T-cell (primary cell): ENCODE measurements around the gene ZNF304. TPM values are rescaled to one million over a fixed set of nuclear protein-coding genes. Genes with fewer than 3 reads are reported as not detected.

Source experiments
- ATAC-seq, 4 experiments: fragments of 200-7000 bp in 3 of 4; fragments of 150-1000 bp in 1 of 4; cut with Tn5 transposase; replicated peaks in 1 of 4; 1 replicate in 3 of 4; 2 replicates in 1 of 4; pipeline ENCODE4 v1.10.0; 2021; ENCODE audit warnings: moderate library complexity in 3 of 4, mild to moderate bottlenecking in 2 of 4, moderate number of reproducible peaks in 1 of 4
- CTCF ChIA-PET, 2 donors: fragments of 300-600 bp; sonication (Branson Sonifier 250); formaldehyde crosslinking; loops; one replicate each; lab custom pipeline; 2022; ENCODE audit warnings: antibody characterized with exemption in 2 of 2; lab: Charles Lee
- POLR2A ChIA-PET, 2 donors: fragments of 300-600 bp; sonication (Branson Sonifier 250); formaldehyde crosslinking; loops; one replicate each; lab custom pipeline; 2022; ENCODE audit warnings: antibody characterized with exemption in 2 of 2; lab: Charles Lee
- DNase-seq, 35 experiments: peaks; one replicate each; pipeline versions ENCODE4 v3.0.0 to v3.0.0-alpha.2; 2013 to 2023
- H3K27ac ChIP-seq: one replicate; pipeline ENCODE4 v1.5.1; 2013; ENCODE audit warnings: low read length
- H3K27me3 ChIP-seq, 2 experiments: replicated peaks in 1 of 2; 1 replicate in 1 of 2; 2 replicates in 1 of 2; pipeline versions ENCODE4 v1.6.1 to v1.7.0; 2013; ENCODE audit warnings: low read length in 1 of 2, mixed read lengths in 1 of 2; ENCODE audit not compliant: control insufficient read depth in 2 of 2, insufficient read depth in 2 of 2; ENCODE audit errors: extremely low read depth in 1 of 2
- H3K36me3 ChIP-seq, 2 donors: 1 replicate in 1 of 2; 2 replicates in 1 of 2; pipeline versions ENCODE4 v1.6.1 to v1.7.0; 2013; ENCODE audit warnings: low read length in 1 of 2; ENCODE audit not compliant: control insufficient read depth in 2 of 2, insufficient read depth in 1 of 2; ENCODE audit errors: extremely low read depth in 1 of 2
- H3K4me1 ChIP-seq, 2 experiments: 1 replicate in 1 of 2; 2 replicates in 1 of 2; pipeline versions ENCODE4 v1.6.1 to v1.7.0; 2013; ENCODE audit warnings: low read length in 2 of 2, mixed read lengths in 1 of 2; ENCODE audit not compliant: insufficient read depth in 2 of 2, control insufficient read depth in 1 of 2; ENCODE audit errors: extremely low read depth in 1 of 2
- H3K4me3 ChIP-seq, 2 donors: 1 replicate in 1 of 2; 2 replicates in 1 of 2; pipeline versions ENCODE4 v1.5.1 to v1.7.0; 2013; ENCODE audit warnings: mild to moderate bottlenecking in 2 of 2, low read length in 1 of 2, moderate library complexity in 1 of 2; ENCODE audit not compliant: control insufficient read depth in 1 of 2; ENCODE audit errors: extremely low read depth in 1 of 2
- H3K9me3 ChIP-seq: 2 replicates; pipeline ENCODE4 v1.7.0; 2013
- H3K27ac Mint-ChIP-seq, 2 donors: one replicate each; pipeline ENCODE4 v1.8.0; 2020 to 2021; ENCODE audit warnings: mild to moderate bottlenecking in 2 of 2, mixed read lengths in 2 of 2
- H3K27me3 Mint-ChIP-seq, 2 donors: one replicate each; pipeline ENCODE4 v1.8.0; 2021 to 2022; ENCODE audit warnings: mixed read lengths in 2 of 2
- H3K36me3 Mint-ChIP-seq: one replicate; pipeline ENCODE4 v1.8.0; 2021; ENCODE audit warnings: mixed read lengths
- H3K4me1 Mint-ChIP-seq, 3 donors: one replicate each; pipeline ENCODE4 v1.8.0; 2020 to 2022; ENCODE audit warnings: mixed read lengths in 3 of 3, mild to moderate bottlenecking in 1 of 3
- H3K4me3 Mint-ChIP-seq, 3 donors: one replicate each; pipeline ENCODE4 v1.8.0; 2020 to 2022; ENCODE audit warnings: mild to moderate bottlenecking in 3 of 3, mixed read lengths in 3 of 3, moderate library complexity in 3 of 3
- H3K9me3 Mint-ChIP-seq, 3 donors: one replicate each; pipeline ENCODE4 v1.8.0; 2020 to 2022; ENCODE audit warnings: mixed read lengths in 3 of 3
- WGBS: methylation state at CpG from one replicate; pipeline ENCODE4 v1.1.5; 2013; ENCODE audit warnings: missing lambda C conversion rate; ENCODE audit not compliant: insufficient coverage; 5-methylcytosine and 5-hydroxymethylcytosine counted together
- total RNA-seq, 35 experiments: library from RNA in 6 of 35; stranded (reverse) in 6 of 35; fragments of 120-200 nt in 1 of 35; gene quantifications; one replicate each; pipeline versions ENCODE4 v1.2.1 to v1.2.4 and lab custom pipeline; 2013 to 2026

The ZNF304 gene
- total RNA-seq, 5 donors from 2014 or later (not counting 1 experiment from before 2014, with no cell fraction given): 7.1 to 14.3 (median 11.8) TPM

- ChIA-PET POLR2A (no interaction called here), CTCF (no interaction called here)
- ATAC-seq (no peak), DNase-seq (no peak)
- H3K4me1 ChIP-seq: no peaks in the 10 kb centered on the region
- H3K4me3 ChIP-seq: no peak overlapping the region
- H3K9me3 ChIP-seq: no peaks in the 10 kb centered on the region
- peaks cover 2 to 19% of the 10 kb centered on the region in 2 experiments for H3K27me3 ChIP-seq
- WGBS: 91% methylated on average over 3 of the region's 4 CpGs
- Mint-ChIP-seq H3K9me3 (peaks cover 24 to 32% (median 25%) of the 10 kb centered on the region in 3 donors), H3K4me1 (no peaks in the 10 kb centered on the region), H3K27me3 (peaks cover 33 to 38% of the 10 kb centered on the region in 2 donors), H3K4me3 (no peak overlapping the region), H3K27ac (no peak overlapping the region), H3K36me3 (no peaks in the 10 kb centered on the region)
- H3K36me3 ChIP-seq: no peaks in the 10 kb centered on the region
- H3K27ac ChIP-seq: no peak overlapping the region
These were observed 36.9 kb upstream of the ZNF304 start for GRCh38 chr19:57314146-57314545.

GRCh38 chr19:57317503-57317902, 33.6 kb upstream of the ZNF304 start:
- Histone ChIP-seq H3K4me3 (no peak overlapping the region), H3K9me3 (no peaks in the 10 kb centered on the region), H3K27ac (no peak overlapping the region), H3K27me3 (peaks cover 0 to 19% of the 10 kb centered on the region in 2 experiments), H3K4me1 (peaks cover 21 to 24% of the 10 kb centered on the region in 2 experiments), H3K36me3 (no peaks in the 10 kb centered on the region)
- Mint-ChIP-seq H3K36me3 (peaks cover 14% of the 10 kb centered on the region), H3K27me3 (peaks cover 33 to 38% of the 10 kb centered on the region in 2 donors), H3K4me3 (no peak overlapping the region), H3K4me1 (peaks cover 23 to 28% (median 25%) of the 10 kb centered on the region in 3 donors), H3K27ac (no peak overlapping the region), H3K9me3 (peaks cover 23 to 27% (median 25%) of the 10 kb centered on the region in 3 donors)
- 24% methylated on average over 28 of the region's 29 CpGs for WGBS
- CTCF ChIA-PET: interaction anchor here (0.6 to 0.7 kb wide), 2 partner anchors 88 to 146 kb away, joined by 3 to 6 read pairs; no protein-coding TSS in a partner anchor
- ATAC-seq: no peak
- no peak for DNase-seq
- POLR2A ChIA-PET: interaction anchor here in 1 of 2 donors (0.6 kb wide), 1 partner anchor 18 kb away, joined by 5 read pairs; no protein-coding TSS in a partner anchor

DNA sequence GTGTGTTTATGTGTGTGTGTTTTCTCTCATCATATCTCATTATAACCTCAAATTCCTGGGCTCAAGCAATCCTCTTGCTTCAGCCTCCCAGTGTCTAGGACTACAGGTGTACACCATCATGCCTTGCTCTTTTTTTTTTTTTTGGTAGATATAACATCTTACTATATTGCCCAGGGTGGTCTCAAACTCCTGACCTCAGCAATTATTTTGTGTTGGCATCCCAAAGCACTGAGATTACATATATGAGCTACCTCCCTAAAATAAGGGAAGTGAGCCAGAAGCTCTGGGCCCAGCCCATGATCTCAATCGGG, 31.2 kb upstream of the ZNF304 start:
- 10% methylated on average over 1 of the region's 1 CpG for WGBS
- Histone ChIP-seq H3K4me3 (peak overlapping the region; percentile 73 to 85), H3K4me1 (peaks cover 21 to 24% of the 10 kb centered on the region in 2 experiments), H3K27me3 (peaks cover 0 to 16% of the 10 kb centered on the region in 2 experiments), H3K36me3 (peaks cover 12 to 19% of the 10 kb centered on the region in 2 donors), H3K27ac (peak overlapping the region; percentile 68), H3K9me3 (no peaks in the 10 kb centered on the region)
- Mint-ChIP-seq H3K9me3 (peaks cover 22 to 33% (median 32%) of the 10 kb centered on the region in 3 donors), H3K4me1 (peaks cover 27 to 33% (median 32%) of the 10 kb centered on the region in 3 donors), H3K4me3 (peak overlapping the region; percentile 92 to 95 (median 93)), H3K27ac (peak overlapping the region; percentile 93 to 95), H3K36me3 (peaks cover 35% of the 10 kb centered on the region), H3K27me3 (peaks cover 26 to 31% of the 10 kb centered on the region in 2 donors)
- POLR2A ChIA-PET: interaction anchor here in 1 of 2 donors (0.5 kb wide), 1 partner anchor 93 kb away, joined by 3 read pairs; no protein-coding TSS in a partner anchor
- no peak for DNase-seq
- CTCF ChIA-PET: no interaction called here
- ATAC-seq: no peak

- DNase-seq (peak; percentile 75 to 95 (median 88)), ATAC-seq (peak; percentile 93 to 99 (median 98))
- Mint-ChIP-seq H3K4me3 (peak within 1 kb of the TSS; percentile 92 to 95 (median 93)), H3K4me1 (peaks cover 27 to 33% (median 32%) of the 10 kb centered on the region in 3 donors), H3K27ac (peak within 1 kb of the TSS; percentile 93 to 95), H3K9me3 (peaks cover 21 to 33% (median 29%) of the 10 kb centered on the region in 3 donors), H3K36me3 (peaks cover 41% of the 10 kb centered on the region), H3K27me3 (peaks cover 22 to 26% of the 10 kb centered on the region in 2 donors)
- H3K27me3 ChIP-seq: peaks cover 0 to 16% of the 10 kb centered on the region in 2 experiments
- H3K4me1 ChIP-seq: peaks cover 21 to 24% of the 10 kb centered on the region in 2 experiments
- 2% methylated on average over 58 of the region's 71 CpGs for whole genome bisulfite sequencing
- H3K4me3 ChIP-seq: peak within 1 kb of the TSS; percentile 73 to 85
- ChIA-PET CTCF (no interaction called here), POLR2A (interaction anchor here in 1 of 2 donors (0.5 kb wide), 1 partner anchor 92 kb away, joined by 3 read pairs; no protein-coding TSS in a partner anchor)
- H3K27ac ChIP-seq: peak within 1 kb of the TSS; percentile 68
- H3K9me3 ChIP-seq: peaks cover 3% of the 10 kb centered on the region
- H3K36me3 ChIP-seq: peaks cover 15 to 25% of the 10 kb centered on the region in 2 donors
These were observed 30.6 kb upstream of the ZNF304 start, which contains the start of gene ZNF543 for GRCh38 chr19:57320180-57321084. Gene ZNF543 (plus strand): TSS chr19:57320472. CDS start chr19:57320854, 382 bp downstream.

DNA sequence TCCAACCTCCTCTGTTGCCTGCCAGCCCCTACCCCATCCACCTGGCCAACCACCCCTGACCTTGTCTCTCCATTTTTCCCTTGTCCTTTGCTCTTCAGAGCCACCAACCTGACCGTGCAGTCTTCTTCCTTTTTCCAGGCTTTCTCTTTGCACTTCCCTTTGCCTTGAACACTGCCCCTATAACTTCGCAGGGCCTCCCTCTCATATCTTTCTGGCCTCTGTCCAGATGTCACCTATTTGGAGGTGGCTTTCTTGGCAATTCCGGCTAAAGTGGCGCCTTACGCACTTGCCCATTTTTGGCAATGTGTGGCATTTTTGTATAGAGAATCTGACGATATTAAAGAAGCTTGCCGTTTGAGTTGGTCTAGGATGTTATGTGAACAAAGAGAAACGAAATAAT, 30.0 kb upstream of the ZNF304 start:
- peaks cover 0 to 16% of the 10 kb centered on the region in 2 experiments for H3K27me3 ChIP-seq
- peaks cover 3% of the 10 kb centered on the region for H3K9me3 ChIP-seq
- H3K36me3 ChIP-seq: peaks cover 16 to 31% of the 10 kb centered on the region in 2 donors
- Mint-ChIP-seq H3K27me3 (peaks cover 16 to 19% of the 10 kb centered on the region in 2 donors), H3K27ac (peak overlapping the region; percentile 52 to 82), H3K9me3 (peaks cover 14 to 31% (median 22%) of the 10 kb centered on the region in 3 donors), H3K36me3 (peaks cover 48% of the 10 kb centered on the region), H3K4me3 (peak overlapping the region; percentile 92 to 95 (median 93)), H3K4me1 (peaks cover 27 to 33% (median 32%) of the 10 kb centered on the region in 3 donors)
- ATAC-seq: no peak
- ChIA-PET CTCF (no interaction called here), POLR2A (interaction anchor here in 1 of 2 donors (0.5 kb wide), 1 partner anchor 24 kb away, joined by 4 read pairs; no protein-coding TSS in a partner anchor)
- 22% methylated on average over 1 of the region's 8 CpGs for WGBS
- peak overlapping the region; percentile 68 for H3K27ac ChIP-seq
- no peak for DNase-seq
- peaks cover 21 to 24% of the 10 kb centered on the region in 2 experiments for H3K4me1 ChIP-seq
- peak overlapping the region; percentile 73 to 85 for H3K4me3 ChIP-seq

GRCh38 chr19:57321751-57322150, 29.3 kb upstream of the ZNF304 start:
- whole genome bisulfite sequencing: 38% methylated on average over 3 of the region's 3 CpGs
- DNase-seq (no peak), ATAC-seq (no peak)
- Mint-ChIP-seq H3K36me3 (peaks cover 54% of the 10 kb centered on the region), H3K9me3 (peaks cover 12 to 34% (median 21%) of the 10 kb centered on the region in 3 donors), H3K4me1 (peaks cover 27 to 33% (median 32%) of the 10 kb centered on the region in 3 donors), H3K27me3 (peaks cover 10 to 13% of the 10 kb centered on the region in 2 donors), H3K4me3 (peak overlapping the region; percentile 92 to 95 (median 93)), H3K27ac (peak overlapping the region in 1 of 2 donors; percentile 6)
- H3K9me3 ChIP-seq: peaks cover 3% of the 10 kb centered on the region
- ChIA-PET POLR2A (interaction anchor here (0.5 to 0.6 kb wide), 3 partner anchors 25 to 1142 kb away, joined by 4 to 12 read pairs (median 5); no protein-coding TSS in a partner anchor), CTCF (no interaction called here)
- H3K27ac ChIP-seq: no peak overlapping the region
- peaks cover 21 to 24% of the 10 kb centered on the region in 2 experiments for H3K4me1 ChIP-seq
- peaks cover 22 to 36% of the 10 kb centered on the region in 2 donors for H3K36me3 ChIP-seq
- peak overlapping the region in 1 of 2 donors; percentile 44 for H3K4me3 ChIP-seq
- peaks cover 0 to 16% of the 10 kb centered on the region in 2 experiments for H3K27me3 ChIP-seq
